CMK (cell line): ENCODE data around the gene DMXL1.

ENCODE experiments used
- DNase-seq: peaks from one replicate; pipeline ENCODE4 v3.0.0-alpha.2; 2010; ENCODE audit warnings: low read depth

Gene DMXL1

DNA sequence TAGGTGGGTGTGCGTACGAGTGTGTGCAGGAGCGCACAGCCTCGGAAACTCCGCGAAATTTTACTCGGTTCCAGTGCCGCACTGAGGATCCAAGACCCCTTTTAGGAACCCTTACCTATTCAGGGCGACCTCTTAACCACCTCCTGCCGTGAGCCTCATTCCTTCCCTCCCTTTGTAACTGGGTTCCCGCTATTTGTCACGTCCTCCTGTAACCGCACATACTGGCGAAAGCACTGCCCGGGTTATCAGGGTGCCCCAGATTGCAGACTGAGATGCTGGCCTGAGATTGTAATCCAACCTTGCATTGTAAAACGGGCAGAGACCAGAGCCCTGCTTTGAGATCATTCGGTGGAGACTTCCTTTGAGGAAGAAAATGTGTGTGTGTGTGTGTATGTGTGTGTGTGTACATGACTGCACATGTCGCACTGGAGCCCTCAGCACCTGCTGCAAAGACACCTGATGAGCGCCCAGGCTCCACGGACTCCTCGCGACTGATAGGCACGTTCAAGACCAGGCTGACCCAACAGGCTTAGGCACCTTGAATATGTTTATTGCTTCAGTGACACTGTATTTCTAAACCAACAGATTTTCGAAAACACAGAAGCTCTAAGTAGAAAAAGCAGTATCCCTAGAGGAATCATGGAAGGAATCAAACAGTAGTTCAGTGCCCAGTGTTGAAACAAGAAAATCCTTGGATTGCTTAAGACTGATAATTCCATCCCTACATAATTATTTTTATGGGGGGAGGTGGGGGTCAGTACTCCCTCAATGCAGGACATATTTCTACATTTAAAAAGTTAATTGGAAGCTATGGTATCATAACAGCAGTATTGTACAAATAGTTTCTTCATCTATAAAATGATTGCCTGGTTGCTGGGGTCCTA, 198.4 kb downstream of the DMXL1 start:
- DNase-seq = peak; percentile 87

DNA sequence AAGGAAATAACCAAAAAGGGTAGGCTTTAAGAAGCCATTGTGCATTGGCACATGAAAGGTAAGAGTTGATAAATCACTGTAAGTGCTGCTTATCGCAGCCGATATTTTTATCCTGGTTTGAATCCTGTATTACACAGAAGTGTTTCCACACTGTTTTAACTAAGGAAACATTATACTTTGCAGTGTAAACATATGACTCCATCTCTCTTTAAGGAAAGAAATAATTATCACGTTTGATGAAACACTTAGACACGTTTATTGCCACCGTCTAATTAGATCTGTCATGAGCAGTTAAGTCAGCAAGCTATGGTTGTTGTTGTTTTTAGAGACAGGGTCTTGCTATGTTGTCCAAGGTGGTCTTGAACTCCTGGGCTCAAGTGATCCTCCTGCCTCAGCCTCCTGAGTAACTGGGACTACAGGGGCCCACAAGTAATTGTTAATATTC, 199.3 kb downstream of the DMXL1 start:
- no peak for DNase-seq

DNA sequence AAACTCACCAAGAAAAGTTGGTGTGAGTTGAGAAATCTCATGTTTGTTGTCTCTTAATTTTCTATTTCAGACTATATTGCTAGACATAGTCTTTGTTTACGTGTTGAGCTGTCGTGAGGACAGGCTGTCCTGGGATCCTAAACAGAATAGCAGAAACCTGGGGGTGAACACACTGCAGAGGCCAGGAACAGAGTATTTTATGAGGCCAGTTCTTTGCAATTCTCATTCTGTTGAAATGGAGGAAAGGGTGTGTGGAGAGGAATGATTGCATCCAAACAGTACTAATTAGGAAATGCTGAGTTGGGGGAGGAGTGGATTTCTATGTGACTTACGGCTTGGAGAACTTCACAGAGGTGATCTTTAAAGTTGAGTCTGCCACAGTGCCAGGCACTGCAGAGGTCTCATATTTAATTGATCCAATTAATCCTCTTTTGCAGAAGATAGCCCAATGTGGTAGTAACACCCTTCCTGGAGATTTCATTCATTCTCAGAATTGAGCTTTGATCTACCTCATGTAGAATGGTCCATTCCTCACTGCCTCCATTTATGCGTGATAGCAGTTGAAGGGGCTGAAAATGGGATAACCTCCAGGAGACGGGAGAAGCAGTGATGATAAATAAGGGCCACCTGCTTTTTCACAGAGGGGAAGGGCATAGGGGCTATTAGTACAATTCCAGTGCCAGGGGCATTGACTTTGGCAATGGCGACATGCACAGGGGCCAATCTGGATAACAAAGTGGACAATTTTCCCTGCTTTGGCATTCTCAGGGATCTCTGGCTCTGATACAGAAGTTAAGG, 200.3 kb downstream of the DMXL1 start:
- DNase-seq = no peak

DNA sequence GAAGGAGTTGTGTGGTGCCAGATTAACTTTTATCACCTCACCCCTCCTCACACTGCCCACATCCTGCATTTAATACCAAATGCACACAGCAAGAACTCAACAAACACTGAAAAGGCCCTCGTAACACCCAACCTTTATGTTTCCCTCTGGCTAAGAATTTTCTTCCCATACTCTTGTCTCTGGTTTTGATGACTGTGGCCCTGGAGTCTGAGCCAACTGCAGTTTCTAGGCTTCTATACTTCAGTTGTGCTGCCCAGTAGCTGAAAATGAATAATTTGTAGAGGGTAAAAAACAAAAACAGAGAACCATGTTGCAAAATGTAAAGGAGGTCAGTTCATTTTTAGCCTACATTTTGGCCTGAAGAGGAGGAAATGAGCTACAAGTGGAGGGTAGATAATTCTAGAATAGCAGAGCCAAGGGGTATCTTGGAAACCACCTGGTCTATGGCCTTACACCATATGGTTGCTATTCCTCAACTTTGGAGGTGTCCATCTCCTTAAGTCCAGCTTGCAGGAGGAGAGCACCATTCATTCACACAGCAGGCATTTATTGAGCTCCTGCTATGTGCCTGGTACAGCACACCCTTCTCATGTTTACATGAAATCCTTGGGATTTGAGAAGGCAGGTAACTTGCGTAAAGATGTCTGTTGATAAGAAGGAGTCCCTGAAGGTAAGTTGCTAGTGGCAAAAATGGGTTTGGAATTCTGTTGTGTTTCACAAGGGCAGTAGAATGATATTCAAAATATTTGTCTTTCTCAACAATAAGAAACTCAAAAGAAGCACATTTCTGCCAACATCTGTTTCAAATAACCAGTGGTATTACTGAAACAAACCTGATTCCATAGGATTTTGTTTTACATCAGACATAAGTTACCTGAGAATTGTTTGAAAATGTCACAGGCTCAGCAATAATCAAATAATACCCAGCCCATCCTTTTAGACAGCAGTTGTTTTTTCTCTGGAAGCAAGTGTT, 201.2 kb downstream of the DMXL1 start:
- DNase-seq = no peak

DNA sequence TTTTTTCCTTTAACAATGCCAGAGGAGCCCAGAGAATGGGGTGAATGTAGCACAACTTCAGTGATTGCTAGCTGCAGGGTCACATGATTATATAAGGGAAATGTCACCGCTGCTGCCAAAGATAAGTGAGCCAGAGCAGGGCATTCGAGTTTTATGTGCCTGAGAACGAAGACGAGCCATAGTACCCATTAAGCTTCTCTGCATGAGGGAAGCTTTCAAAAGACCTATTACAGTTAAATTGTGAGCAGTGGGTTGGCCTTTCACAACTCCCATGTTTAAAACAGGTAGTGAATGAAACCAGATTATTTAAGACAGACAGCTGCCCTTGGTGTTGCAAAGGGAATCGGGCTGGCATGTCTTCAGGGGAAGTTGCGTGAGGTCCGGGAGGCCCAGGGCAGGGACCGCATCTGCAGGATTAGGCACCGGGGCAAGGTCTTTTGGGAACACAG, 202.5 kb downstream of the DMXL1 start:
- DNase-seq = no peak

DNA sequence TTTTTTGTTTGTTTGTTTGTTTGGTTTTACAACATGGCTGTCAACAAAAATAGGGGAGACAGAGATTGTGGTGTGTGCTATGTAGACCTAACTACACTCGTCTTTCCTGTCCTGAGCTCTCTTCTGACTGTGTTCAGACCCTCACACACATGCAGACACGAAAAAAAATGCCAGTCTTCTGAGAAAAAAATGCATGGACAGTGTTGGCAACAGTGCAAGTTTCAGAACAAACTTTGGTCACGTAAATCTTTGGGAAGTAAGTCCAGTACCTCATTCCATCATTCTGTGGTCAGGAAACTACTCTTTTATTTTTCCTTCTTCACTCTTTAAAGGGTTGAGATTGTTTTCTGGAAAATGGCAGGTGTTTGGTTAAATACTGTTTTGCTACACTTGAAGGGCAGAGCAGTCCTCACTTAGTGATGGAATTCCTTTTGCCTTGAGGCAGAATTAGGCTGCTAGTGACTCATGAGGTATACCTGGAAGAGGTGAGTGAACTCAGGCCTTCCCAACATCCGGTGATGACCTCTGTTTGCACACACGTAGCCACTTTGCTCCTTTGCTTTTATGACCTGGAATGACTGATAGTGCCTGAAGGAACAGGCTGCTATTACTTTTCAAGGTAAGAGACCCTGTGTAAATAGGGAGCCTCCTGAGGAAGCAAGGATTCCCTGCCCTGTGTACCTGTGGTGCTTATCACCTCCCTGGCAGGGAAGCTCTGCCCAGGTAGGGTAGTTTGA, 203.3 kb downstream of the DMXL1 start:
- no peak for DNase-seq

DNA sequence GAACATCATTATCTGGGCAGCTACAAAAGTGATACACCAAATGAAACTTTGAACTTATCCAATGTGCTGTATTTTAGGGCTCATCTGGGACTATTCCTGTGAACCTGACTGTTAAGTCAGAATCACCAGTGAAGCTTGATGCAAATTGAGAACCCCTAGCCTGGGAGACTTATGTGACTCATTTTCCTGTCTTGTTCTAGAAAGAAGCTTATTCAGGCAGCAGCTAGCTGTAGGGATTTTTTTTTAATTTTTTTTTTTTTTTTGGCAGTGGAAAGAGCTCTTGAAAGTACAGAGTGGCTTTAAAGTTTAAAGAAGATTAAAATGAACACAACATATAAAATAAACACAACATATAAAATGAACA, 203.9 kb downstream of the DMXL1 start:
- DNase-seq = no peak

DNA sequence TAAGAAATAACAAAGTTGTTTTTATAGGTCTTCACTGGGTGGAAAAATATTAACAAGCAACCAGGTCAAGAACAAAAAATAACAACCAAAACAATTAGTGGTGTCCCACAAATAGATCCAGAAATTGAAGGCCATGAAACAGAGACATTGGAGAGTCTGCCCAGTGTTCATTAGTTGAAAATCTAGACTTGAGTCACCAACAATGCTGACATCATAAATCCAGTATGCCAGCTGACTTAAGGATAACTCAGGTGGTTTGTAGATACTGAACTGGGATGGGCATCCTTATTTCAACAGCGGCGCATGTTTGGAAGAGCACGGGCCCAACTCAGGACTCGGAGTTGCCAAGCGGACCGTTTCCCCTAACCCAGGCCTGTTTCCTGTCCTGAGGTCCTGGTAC, 204.3 kb downstream of the DMXL1 start:
- DNase-seq = no peak

DNA sequence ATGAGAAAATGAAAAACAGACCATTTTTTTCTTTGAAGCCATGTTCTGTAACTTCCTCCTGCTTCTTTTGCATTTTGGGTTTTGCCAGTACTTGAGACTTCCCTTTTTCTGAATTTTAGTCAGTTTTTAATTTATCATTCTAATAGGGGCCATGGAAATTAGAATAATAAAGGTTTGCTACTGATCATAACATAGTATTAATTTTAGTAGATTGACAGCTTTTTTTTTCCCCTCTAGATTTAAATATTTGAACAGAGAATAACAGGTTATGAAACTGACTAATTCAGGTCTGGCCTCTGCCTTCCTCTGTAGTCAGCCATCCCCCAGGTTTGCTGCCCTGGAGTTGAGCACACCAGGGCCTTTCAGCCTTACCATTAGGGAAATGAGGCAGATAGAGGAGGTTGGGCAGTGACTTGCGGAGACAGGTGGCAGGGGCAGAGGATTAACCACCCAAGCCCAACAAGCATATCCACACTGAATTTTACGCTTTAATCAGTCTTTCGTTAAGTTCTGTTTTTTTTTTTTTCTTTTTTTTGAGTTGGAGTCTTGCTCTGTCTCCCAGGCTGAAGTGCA, 204.8 kb downstream of the DMXL1 start:
- no peak for DNase-seq

DNA sequence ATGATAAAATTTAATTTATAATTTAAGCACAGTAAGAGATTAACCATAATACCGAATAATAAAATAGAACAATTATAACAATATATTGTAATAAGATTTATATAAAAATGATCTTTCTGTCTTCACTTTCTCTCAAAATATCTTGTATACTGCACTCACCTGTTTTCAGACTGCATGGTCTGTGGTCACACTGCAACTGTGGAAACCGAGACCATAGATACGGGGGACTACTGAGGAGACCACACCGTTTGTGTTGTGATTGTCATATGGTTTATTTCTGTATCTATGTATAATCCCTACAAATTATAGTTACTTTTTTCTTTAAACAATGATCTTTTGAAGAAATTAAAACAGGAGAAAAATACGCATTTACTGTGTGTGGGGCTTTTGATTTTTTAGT, 206.1 kb downstream of the DMXL1 start:
- DNase-seq = no peak

DNA sequence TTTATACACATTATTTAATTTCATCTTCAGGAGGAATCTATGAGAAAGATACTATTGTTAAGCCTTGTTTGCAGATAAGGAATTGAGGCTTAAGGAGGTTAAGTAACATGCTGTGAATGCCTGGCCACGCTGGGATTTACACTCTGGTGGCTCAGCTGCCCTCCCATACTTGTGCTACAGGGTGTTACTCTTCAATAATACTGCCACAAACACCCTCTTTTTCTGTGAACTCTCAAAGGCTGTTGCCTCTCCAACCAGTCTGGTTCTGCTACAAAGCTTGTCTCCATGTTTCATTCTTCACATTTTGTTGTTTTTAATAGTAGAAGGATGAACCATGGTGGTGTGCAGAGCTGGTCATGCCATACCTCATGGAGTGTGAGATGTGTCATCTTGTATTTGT, 208.2 kb downstream of the DMXL1 start:
- no peak for DNase-seq

DNA sequence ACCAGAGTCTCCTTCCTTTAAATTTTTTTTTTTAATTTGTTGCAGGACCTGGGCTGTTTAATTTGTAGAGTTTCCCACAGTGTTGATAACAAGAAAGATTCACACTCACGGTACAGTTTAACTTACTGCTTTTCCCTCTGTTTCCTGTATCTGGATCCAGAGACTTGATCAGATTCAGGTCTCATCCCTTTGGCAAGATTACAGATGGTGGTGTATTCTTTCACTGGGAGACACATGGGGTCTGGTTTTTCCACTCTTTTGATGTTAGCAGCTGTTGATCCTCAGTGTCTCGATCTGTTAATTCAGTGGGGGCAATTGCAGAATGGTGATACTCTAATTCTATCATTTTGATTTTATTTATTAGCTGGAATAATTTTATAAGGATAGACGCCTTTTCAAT, 209.5 kb downstream of the DMXL1 start:
- DNase-seq = no peak

DNA sequence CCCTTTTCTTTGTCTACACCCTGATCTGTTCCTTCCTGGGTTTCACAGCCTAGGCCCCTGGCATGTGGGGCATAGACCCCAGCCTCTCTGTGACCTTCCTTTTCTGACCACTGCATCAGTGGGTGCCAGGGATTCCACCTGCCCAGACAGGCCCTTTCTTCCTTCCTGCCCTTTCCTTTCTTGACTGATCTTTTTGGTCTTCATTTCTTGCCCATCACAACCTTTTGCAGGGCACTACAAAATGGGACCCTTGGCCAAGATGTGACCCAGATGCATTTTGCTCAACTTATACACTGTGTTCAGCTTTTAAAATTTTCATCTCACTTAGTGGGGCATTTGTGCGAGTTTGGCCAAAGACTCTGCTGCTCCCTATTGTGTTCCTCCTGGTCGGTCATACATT, 211.7 kb downstream of the DMXL1 start:
- DNase-seq = no peak

DNA sequence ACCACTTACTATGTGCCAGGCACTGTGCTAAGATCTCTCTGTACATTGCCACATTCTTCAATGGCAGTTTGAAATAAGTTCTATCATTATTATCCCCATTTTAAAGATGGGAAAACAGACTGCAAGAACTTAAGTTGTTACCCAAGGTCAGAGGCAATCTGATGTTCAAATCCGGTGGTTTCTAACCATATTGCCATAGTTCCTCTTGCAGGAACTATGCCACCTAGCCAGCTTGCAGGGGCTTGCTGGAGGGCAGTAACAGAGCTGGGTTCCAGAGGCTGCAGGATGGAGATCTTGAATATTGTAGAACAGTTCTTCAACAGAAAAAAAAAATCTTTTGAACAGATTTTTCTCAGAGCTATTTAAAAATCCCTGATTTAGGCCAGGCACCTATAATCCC, 213.1 kb downstream of the DMXL1 start:
- no peak for DNase-seq

DNA sequence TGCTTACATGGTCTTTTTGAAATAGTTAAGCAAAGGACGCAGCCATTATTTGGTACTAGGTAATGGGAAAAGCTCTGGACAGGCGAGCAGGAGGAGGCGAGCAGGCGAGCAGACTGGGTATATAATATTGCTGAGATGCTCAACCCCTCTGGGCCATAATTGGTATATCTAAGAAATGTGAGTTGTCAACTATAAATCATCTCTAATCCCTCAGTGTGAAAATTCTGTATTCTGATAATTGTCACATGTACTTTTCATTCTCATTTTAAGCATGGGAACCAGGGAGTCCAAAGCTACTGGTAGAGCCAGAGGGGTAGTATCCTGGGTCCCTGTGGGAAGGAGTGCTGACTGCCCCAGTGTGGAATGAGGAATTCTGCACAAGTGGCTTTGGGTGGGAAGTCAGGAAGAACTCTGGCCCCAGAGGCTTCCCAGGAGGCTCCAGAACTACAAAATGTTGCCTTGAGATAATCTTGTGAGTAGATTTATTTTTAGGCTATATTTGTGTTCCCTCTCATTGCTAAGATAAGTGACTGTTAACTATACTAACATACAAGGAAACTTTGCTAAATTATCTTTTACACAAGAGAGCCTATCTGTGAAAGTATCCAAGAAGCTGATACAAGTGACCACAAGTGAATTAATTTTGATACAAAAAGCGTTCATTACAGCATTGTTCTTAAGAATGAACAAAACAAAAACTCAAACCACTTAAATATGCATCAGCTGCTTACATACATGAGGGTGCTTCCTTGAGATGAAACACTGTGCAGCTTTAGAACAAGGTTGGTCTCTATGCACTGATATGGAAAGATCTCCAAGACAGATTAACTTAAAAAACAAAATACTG, 214.4 kb downstream of the DMXL1 start:
- no peak for DNase-seq

DNA sequence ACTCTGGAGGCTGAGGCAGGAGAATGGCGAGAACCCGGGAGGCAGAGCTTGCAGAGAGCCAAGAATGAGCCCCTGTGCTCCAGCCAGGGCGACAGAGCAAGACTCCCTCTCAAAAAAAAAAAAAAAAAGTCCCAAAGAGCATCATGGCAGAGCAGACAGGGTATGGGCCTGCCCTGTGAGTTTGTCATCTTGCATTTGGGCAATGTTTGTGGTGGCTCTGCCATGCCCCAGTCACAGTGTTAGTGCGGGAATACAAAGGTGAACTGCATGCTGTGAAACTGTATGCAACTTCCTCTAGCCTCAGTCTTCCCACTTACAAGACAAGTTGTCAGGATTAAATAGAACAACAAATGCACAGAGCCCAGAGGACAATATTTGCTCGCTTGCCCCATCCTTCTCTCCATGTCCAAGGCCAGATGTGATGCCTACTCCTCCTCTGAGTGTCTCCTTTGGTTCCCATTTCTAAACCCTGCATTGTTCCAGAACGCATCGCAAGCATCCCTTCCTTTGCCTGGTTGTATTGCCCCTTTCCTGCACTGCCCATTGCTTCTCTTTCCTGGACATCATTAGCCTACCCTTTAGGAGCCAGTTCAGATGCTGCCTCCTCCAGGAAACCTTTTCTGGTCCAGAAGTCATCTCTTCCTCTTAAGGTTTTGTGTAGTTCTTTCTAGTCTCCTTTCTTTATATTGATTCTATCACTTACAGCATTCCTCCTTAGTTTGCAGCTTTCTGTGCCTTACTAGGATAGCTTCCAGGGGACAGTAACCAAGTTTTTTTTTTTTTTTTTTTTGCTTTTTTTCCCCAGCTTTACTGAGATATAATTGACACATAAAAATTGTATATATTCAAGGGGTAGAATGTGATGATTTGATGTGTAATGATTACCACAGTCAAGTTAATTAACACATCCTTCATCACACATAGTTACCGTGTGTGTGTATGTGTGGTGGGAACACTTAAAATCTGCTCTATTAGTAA, 215.9 kb downstream of the DMXL1 start:
- DNase-seq = no peak

DNA sequence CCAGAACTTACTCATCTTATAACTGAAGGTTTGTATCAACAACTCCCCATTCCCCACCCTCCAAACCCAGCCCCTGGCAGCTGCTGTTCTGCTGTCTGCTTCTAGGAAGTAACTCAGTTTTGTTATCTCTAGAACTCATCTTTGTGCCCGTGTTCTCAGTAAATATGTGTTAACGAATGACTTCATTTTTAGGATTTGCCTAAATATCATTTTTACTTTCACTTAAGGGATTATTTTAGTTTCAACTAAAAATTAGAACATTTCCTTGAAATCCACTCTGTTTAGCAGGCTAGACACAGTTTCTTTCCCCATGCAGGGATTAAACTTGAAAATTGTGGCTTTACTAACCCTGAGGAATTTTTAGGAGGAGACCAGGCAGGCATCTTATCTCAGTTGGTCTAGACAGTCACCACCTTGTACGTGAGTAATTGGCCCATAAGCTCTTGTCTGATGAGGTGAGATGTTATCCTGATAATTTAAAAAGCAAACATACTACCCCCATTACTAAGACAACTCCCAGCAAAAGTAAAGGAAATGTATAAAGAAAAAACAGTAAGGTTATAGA, 216.7 kb downstream of the DMXL1 start:
- no peak for DNase-seq

DNA sequence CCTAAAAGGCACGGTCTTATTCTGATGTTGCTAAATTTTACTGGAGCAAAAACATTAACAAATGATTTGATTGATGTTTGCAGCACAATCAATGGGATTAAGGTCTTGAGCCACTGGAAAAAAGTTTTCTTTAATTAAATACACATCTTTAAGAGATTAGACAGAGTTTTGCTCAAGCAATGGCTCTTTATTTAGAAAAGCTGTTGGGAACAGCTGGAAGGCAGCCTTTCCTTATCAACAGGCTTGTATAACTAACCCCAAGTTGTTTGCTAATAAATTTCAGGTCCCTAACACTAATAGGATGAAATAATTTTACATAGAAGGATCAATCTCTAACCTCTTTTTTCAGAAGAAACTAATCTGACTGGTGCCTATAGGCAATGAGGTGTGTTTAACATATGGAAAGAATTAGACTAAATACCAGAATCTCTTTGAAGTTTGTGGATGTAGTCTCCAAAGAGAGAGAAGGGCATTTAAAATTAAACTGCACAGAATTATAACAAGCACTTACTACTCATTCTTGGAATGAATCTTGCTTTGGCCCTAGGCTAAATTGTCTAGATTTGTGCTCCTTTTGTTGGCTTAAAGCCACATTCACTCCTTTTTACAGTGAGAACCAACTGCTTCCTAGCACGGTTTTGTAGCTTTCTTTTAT, 217.6 kb downstream of the DMXL1 start:
- DNase-seq = no peak
